Stimulated activated CD8-positive, alpha-beta memory T cell treated with anti-CD3 and anti-CD28 coated beads, Interleukin-4, amount 100 ng/mL, for 1 hour (primary cell): ENCODE data around the gene OR13H1.
"Not testable (repeated sequence)": the region's sequence is repeated elsewhere in the genome, so short reads cannot be mapped to it uniquely, and the experiment has no call there.

Source experiments
- DNase-seq, 2 donors: peaks; one replicate each; pipeline ENCODE4 v3.0.0-alpha.2; 2020; ENCODE audit warnings: low read depth in 2 of 2, low spot score in 1 of 2

The OR13H1 gene

GRCh38 chrX:131543774-131544173 lies at the start of gene OR13H1:
Gene OR13H1 (plus strand): TSS chrX:131544074. CDS start chrX:131544074, 0 bp downstream.
- DNase-seq, result no peak

DNA sequence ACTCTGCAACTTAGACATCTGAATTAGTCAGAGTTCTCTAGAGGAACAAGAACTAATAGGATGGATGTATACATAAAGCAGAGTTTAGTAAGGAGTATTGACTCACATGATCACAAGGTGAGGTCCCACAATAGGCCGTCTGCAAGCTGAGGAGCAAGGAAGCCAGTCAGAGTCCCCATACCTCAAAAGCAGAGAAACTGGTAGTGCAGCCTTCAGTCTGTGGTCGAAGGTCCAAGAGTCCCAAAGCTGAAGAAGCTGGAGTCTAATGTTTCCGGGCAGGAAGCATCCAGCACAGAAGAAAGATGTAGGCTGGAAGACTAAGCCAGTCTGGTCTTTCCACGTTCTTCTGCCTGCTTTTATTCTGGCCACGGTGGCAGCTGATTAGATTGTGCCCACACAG lies 42.3 kb upstream of the OR13H1 start:
- not testable (repeated sequence) for DNase-seq

GRCh38 chrX:131513159-131513914 lies 30.5 kb upstream of the OR13H1 start:
- no peak for DNase-seq

DNA sequence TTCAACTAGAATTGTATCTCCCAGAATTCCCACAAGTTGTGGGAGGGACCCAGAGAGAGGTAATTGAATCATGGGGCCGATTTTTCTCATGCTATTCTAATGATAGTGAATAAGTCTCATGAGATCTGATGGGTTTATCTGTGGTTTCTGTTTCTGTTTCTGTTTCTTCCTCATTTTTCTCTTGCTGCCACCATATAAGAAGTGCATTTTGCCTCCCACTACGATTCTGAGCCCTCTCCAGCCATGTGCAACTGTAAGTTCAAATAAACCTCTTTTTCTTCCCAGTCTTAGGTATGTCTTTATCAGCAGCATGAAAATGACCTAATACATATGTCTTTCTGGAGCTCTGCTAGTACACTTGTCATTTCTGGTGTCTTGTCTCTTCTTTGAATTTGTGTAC lies 22.1 kb upstream of the OR13H1 start:
- no peak for DNase-seq

- DNase-seq, result no peak
Measured at GRCh38 chrX:131544218-131544617, 344 bp downstream of the OR13H1 start.

DNA sequence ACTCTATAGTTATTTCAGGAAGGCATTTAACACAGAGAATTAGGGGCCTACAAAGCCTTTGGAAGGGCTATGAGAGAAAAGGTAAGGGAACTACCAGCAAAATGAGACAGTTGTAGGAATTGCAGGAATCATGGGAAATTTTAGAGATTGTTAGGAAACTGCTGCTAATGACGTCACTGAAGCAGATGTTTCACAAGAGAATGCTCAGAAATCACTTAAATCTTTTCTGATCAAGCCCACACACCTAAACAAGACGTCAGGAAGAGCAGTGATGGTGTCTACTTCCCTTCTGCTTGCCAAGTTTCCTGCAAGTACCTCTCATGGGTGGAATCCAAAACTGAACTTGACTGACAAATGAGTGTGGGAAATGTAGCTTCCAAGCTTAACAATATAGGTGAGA lies 5.1 kb downstream of the OR13H1 start:
- no peak for DNase-seq

DNA sequence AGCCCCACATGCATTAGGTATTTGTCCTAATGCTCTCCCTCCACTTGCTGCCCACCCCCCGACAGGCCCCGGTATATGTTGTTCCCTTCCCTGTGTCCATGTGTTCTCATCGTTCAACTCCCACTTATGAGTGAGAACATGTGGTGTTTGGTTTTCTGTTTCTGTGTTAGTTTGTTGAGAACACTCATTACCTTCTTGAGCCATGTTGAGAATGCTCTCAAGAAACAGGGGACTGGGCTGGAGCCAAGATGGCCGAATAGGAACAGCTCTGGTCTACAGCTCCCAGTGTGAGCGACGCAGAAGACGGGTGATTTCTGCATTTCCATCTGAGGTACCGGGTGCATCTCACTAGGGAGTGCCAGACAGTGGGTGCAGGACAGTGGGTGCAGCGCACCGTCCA lies 8.6 kb downstream of the OR13H1 start:
- not testable (repeated sequence) for DNase-seq

- DNase-seq, result no peak
Measured at GRCh38 chrX:131558562-131558961, 14.7 kb downstream of the OR13H1 start.

DNA sequence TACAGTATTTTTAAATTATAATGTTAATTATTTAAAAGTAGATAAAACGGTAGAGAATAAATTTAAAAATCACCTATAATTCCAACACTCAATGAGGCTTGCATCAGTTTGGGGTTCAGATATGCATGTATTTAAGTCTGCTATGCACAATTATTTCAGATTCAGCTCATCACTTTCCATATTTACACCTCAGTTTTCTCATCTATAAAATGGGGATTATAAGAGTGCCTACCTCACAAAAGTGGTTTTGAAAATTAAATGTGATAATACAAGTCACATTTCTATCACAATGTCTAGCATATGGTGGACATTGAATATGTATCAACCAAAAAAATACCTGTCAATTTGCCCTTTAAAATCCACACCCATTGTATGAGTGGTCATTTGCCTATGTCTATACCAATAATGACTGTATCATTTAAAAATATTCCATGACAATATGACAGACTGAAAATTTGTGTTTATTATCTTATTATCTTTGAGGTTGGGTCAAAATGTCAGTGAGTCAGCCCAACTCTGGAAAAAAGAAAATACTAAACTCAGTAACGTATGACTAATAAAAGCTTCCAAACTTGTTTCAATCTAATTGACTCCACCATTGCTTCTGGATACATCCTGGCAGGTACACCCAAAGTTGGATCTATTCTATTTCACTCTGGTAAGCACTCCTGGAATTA lies 20.8 kb downstream of the OR13H1 start:
- no peak for DNase-seq

DNA sequence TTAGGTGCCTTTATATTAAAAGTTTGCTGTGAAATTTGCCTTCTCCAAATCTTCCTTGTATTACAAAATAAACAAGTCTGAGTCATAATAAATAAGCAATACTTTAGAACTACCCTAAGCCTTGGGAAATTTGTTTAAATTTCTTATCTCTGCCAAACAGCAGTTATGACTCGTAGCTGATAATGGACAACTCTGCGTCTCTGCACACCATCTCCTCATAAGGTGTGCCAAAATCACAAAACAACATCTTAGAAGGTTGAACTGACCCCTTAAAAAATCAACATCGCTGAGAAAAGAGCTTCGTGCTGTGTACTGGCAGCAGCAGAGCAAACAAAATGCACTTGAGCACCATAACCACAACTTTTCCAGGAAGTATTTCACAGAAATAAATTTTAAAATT lies 22.0 kb downstream of the OR13H1 start:
- DNase-seq, result no peak

DNA sequence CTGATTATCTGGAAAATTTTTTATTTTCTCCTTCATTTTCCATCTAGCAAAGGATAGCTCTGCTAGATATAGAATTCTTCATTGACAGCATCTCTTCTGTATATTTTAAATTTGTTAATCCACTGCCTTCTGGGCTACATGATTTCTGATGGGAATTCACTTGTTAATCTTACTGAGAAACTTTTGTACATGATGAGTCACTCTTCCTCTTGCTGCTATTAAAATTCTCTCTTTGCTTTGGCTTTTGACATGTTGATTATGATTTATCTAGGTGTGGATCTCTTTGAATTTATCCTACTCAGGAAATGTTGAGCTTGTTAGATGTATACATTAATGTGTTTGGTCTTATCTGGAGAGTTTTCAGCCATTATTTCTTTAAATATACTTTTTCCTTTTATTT lies 27.5 kb downstream of the OR13H1 start:
- no peak for DNase-seq

- no peak for DNase-seq
Measured at GRCh38 chrX:131572372-131573014, 28.6 kb downstream of the OR13H1 start.

DNA sequence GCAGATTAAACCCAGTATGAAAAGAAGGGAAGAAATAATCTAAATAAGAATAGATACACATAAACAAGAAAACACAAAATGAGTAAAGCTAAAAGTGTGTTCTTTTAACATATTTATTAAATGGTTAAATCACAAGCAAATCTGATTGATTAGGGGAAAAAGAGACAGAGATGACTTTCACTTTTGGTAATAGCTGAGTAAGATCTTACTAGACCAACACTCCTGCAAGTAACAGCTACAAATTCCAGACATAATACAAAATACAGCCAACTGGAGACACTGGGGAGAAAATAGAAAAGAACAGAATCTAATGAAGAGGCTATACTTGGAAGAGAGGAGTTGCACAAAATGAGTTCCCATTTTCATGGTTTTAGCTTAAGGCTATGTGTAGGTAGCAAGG lies 33.5 kb downstream of the OR13H1 start:
- DNase-seq, result no peak

GRCh38 chrX:131577999-131578734 lies 34.3 kb downstream of the OR13H1 start:
- DNase-seq, result no peak

DNA sequence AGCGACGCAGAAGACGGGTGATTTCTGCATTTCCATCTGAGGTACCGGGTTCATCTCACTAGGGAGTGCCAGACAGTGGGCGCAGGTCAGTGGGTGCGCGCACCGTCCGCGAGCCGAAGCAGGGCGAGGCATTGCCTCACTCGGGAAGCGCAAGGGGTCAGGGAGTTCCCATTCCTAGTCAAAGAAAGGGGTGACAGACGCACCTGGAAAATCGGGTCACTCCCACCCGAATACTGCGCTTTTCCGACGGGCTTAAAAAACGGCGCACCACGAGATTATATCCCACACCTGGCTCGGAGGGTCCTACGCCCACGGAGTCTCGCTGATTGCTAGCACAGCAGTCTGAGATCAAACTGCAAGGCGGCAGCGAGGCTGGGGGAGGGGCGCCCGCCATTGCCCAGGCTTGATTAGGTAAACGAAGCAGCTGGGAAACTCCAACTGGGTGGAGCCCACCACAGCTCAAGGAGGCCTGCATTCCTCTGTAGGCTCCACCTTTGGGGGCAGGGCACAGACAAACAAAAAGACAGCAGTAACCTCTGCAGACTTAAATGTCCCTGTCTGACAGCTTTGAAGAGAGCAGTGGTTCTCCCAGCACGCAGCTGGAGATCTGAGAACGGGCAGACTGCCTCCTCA lies 35.0 kb downstream of the OR13H1 start:
- DNase-seq, result not testable (repeated sequence)

DNA sequence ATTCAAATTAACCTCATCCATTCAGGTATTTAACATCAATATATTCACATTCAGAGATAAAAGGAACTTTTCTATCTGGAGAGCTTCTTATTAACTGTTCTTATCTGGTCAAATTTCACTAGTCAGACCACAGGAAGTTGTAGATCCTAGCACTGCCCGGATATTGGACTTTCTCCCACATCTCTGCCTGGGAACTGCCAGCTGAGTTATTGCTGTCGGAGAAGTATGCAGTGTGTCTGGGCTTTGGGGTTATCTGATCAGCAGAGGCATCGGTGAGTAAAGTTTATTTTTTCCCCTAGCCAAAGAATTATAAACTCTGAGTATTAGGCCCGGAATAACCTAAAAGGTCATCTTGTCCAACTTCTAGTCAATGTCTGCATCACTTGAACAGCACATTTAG lies 45.1 kb downstream of the OR13H1 start:
- DNase-seq, result no peak
